GM13976 (cell line): ENCODE measurements around the gene RIPOR2.

Experiments
- DNase-seq: peaks from one replicate; pipeline ENCODE4 v3.0.0; 2012; ENCODE audit warnings: low spot score
- CTCF ChIP-seq: IDR thresholded peaks from 2 replicates; pipeline ENCODE4 v1.5.1; 2012; ENCODE audit warnings: borderline replicate concordance, mild to moderate bottlenecking; ENCODE audit not compliant: insufficient read depth; ENCODE audit errors: extremely low read depth, missing control alignments, control extremely low read depth
- in situ Hi-C: fragments of 300-500 bp; cut with MboI; formaldehyde crosslinking; loops from one replicate; pipeline ENCODE4 v1.12.0; 2022; ENCODE audit warnings: low sequenced_read_pairs, mixed read lengths, inconsistent platforms; ENCODE audit not compliant: unreplicated experiment

RIPOR2 gene

GRCh38 chr6:24874776-24875533 is 60.8 kb downstream of the RIPOR2 start:
- no peak for TF ChIP-seq CTCF
- in situ Hi-C loops = loop anchor here (25.0 kb wide), 1 partner anchor 737 kb away; no protein-coding TSS in a partner anchor
- DNase-seq = no peak

- in situ Hi-C loops = loop anchor here (25.0 kb wide), 1 partner anchor 738 kb away; no protein-coding TSS in a partner anchor
- TF ChIP-seq CTCF = no peak
- no peak for DNase-seq
These were observed 61.6 kb downstream of the RIPOR2 start for GRCh38 chr6:24874128-24874527.

- no peak for TF ChIP-seq CTCF
- in situ Hi-C loops = loop anchor here (25.0 kb wide), 1 partner anchor 740 kb away; no protein-coding TSS in a partner anchor
These were observed 63.0 kb downstream of the RIPOR2 start for GRCh38 chr6:24872779-24873178.

GRCh38 chr6:24868765-24869164 is 67.0 kb downstream of the RIPOR2 start:
- no peak for TF ChIP-seq CTCF
- no peak for DNase-seq
- in situ Hi-C loops = loop anchor here (25.0 kb wide), 1 partner anchor 744 kb away; no protein-coding TSS in a partner anchor

More at GRCh38 chr6:24872779-24873178, 63.0 kb downstream of the RIPOR2 start:
- no peak for DNase-seq

- in situ Hi-C loops = loop anchor here (25.0 kb wide), 1 partner anchor 745 kb away; no protein-coding TSS in a partner anchor
These were observed 68.6 kb downstream of the RIPOR2 start for GRCh38 chr6:24867104-24867703.

More at GRCh38 chr6:24867104-24867703, 68.6 kb downstream of the RIPOR2 start:
- no peak for TF ChIP-seq CTCF
- DNase-seq = no peak
